Upper lobe of left lung (tissue), 4 donors: ENCODE results near the gene LRRIQ1.

Experiments used
- EP300 ChIP-seq, 4 donors: sonication (generic); formaldehyde crosslinking; IDR thresholded peaks; one replicate each; pipeline ENCODE4 v1.5.1; 2017; ENCODE audit warnings: antibody characterized with exemption in 4 of 4, control low read depth in 2 of 4
- POLR2A ChIP-seq, 4 donors: fragments of 450-650 bp; IDR thresholded peaks; one replicate each; pipeline ENCODE4 v1.5.1; 2016 to 2017; ENCODE audit warnings: antibody characterized with exemption in 4 of 4, mild to moderate bottlenecking in 2 of 4
- TF ChIP-seq, protein P1 (sequence below), 6 experiments: fragments of 450-650 bp in 4 of 6; fragments of 200-600 bp in 2 of 6; sonication (generic) in 2 of 6; IDR thresholded peaks; one replicate each; pipeline ENCODE4 v1.5.1; 2016 to 2019; ENCODE audit warnings: antibody characterized with exemption in 6 of 6

DNA sequence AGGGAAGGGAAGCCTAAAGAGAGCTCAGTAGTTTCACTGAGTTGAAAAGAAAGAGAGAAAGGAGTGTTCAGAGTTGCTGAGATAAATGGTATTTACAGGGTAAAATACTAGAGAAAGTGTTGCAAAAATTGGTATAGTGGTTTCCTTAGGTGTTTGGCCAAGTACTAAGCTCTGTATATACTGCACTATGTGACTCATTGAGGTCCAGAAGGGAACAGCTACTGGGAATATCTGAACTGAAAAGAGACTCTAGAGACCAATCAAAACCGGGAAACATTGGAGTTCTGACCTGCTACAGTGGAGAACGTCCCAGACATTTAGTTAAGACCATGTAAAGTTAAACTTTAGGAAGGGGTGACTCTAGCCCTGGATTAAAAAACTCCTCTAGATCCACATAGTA is 201.2 kb downstream of the LRRIQ1 start:
- TF ChIP-seq, protein P1, sequence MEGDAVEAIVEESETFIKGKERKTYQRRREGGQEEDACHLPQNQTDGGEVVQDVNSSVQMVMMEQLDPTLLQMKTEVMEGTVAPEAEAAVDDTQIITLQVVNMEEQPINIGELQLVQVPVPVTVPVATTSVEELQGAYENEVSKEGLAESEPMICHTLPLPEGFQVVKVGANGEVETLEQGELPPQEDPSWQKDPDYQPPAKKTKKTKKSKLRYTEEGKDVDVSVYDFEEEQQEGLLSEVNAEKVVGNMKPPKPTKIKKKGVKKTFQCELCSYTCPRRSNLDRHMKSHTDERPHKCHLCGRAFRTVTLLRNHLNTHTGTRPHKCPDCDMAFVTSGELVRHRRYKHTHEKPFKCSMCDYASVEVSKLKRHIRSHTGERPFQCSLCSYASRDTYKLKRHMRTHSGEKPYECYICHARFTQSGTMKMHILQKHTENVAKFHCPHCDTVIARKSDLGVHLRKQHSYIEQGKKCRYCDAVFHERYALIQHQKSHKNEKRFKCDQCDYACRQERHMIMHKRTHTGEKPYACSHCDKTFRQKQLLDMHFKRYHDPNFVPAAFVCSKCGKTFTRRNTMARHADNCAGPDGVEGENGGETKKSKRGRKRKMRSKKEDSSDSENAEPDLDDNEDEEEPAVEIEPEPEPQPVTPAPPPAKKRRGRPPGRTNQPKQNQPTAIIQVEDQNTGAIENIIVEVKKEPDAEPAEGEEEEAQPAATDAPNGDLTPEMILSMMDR (IDR thresholded peaks at IDR 0.05), result no peak
- no peak for TF ChIP-seq EP300 (IDR thresholded peaks at IDR 0.05)
- TF ChIP-seq POLR2A (IDR thresholded peaks at IDR 0.05), result no peak
